ENCODE results near the gene OXER1. TPM values are rescaled to one million over a fixed set of nuclear protein-coding genes. Genes with fewer than 3 reads are reported as not detected.

OXER1 gene
- polyA plus RNA-seq, 4 donors, result 6.4 to 40.3 (median 12.6) TPM

GRCh38 chr2:42792087-42792582 is 28.2 kb upstream of the OXER1 start:
- peaks cover 0 to 31% (median 0%) of the 10 kb centered on the region in 3 donors for H3K36me3 ChIP-seq (ENCODE audit: control insufficient read depth in 3 of 3, insufficient read depth in 2 of 3, low read depth in 1 of 3, low read length in 3 of 3)
- FAIRE-seq, result no peak
- H3K9me3 ChIP-seq (ENCODE audit: control insufficient read depth in 2 of 2, insufficient read depth in 1 of 2, low read depth in 1 of 2, low read length in 1 of 2), result no peaks in the 10 kb centered on the region
- H3K27me3 ChIP-seq (ENCODE audit: control insufficient read depth in 3 of 3, insufficient read depth in 3 of 3, low read length in 3 of 3), result no peaks in the 10 kb centered on the region
- no peak for DNase-seq
- WGBS, 3 donors, result 5 to 9% (median 5%) methylated on average over 9 to 18 of the region's 18 CpGs
- peak overlapping the region; percentile 84 to 98 (median 94) for H3K27ac ChIP-seq (ENCODE audit: low read depth in 1 of 3, low read length in 2 of 3)
- peak overlapping the region; percentile 51 to 93 (median 82) for H3K4me3 ChIP-seq (ENCODE audit: low read depth in 1 of 3, low read length in 3 of 3)
- H3K4me1 ChIP-seq (ENCODE audit: control insufficient read depth in 3 of 3, insufficient read depth in 2 of 3, low read depth in 1 of 3, low read length in 2 of 3), result peaks cover 0 to 17% (median 10%) of the 10 kb centered on the region in 3 donors

- Histone ChIP-seq H3K27me3 (ENCODE audit: control insufficient read depth in 3 of 3, insufficient read depth in 3 of 3, low read length in 3 of 3) (no peaks in the 10 kb centered on the region), H3K4me1 (ENCODE audit: control insufficient read depth in 3 of 3, insufficient read depth in 2 of 3, low read depth in 1 of 3, low read length in 2 of 3) (peaks cover 0 to 17% (median 10%) of the 10 kb centered on the region in 3 donors), H3K4me3 (ENCODE audit: low read depth in 1 of 3, low read length in 3 of 3) (peak overlapping the region in 2 of 3 donors; percentile 82 to 93), H3K27ac (ENCODE audit: low read depth in 1 of 3, low read length in 2 of 3) (peak overlapping the region in 2 of 3 donors; percentile 84 to 98), H3K36me3 (ENCODE audit: control insufficient read depth in 3 of 3, insufficient read depth in 2 of 3, low read depth in 1 of 3, low read length in 3 of 3) (peaks cover 0 to 36% (median 0%) of the 10 kb centered on the region in 3 donors), H3K9me3 (ENCODE audit: control insufficient read depth in 2 of 2, insufficient read depth in 1 of 2, low read depth in 1 of 2, low read length in 1 of 2) (no peaks in the 10 kb centered on the region)
- DNase-seq (no peak), FAIRE-seq (no peak)
- WGBS, 3 donors, result 61 to 77% (median 66%) methylated on average over 4 of the region's 4 CpGs
Measured at GRCh38 chr2:42791606-42792005, 27.7 kb upstream of the OXER1 start.

- no peaks in the 10 kb centered on the region for H3K9me3 ChIP-seq (ENCODE audit: control insufficient read depth in 2 of 2, insufficient read depth in 1 of 2, low read depth in 1 of 2, low read length in 1 of 2)
- peaks cover 0 to 10% (median 10%) of the 10 kb centered on the region in 3 donors for H3K4me1 ChIP-seq (ENCODE audit: control insufficient read depth in 3 of 3, insufficient read depth in 2 of 3, low read depth in 1 of 3, low read length in 2 of 3)
- 84 to 100% (median 88%) methylated on average over 2 of the region's 2 CpGs for WGBS, 3 donors
- no peak for DNase-seq
- no peaks in the 10 kb centered on the region for H3K27me3 ChIP-seq (ENCODE audit: control insufficient read depth in 3 of 3, insufficient read depth in 3 of 3, low read length in 3 of 3)
- no peak for FAIRE-seq
- no peak overlapping the region for H3K27ac ChIP-seq (ENCODE audit: low read depth in 1 of 3, low read length in 2 of 3)
- peaks cover 0 to 37% (median 0%) of the 10 kb centered on the region in 3 donors for H3K36me3 ChIP-seq (ENCODE audit: control insufficient read depth in 3 of 3, insufficient read depth in 2 of 3, low read depth in 1 of 3, low read length in 3 of 3)
- H3K4me3 ChIP-seq (ENCODE audit: low read depth in 1 of 3, low read length in 3 of 3), result no peak overlapping the region
Measured at GRCh38 chr2:42789751-42790150, 25.8 kb upstream of the OXER1 start.

- no peaks in the 10 kb centered on the region for H3K27me3 ChIP-seq (ENCODE audit: control insufficient read depth in 3 of 3, insufficient read depth in 3 of 3, low read length in 3 of 3)
- DNase-seq (no peak), FAIRE-seq (no peak)
- H3K4me3 ChIP-seq (ENCODE audit: low read depth in 1 of 3, low read length in 3 of 3), result no peak overlapping the region
- H3K4me1 ChIP-seq (ENCODE audit: control insufficient read depth in 3 of 3, insufficient read depth in 2 of 3, low read depth in 1 of 3, low read length in 2 of 3), result peaks cover 0 to 10% (median 10%) of the 10 kb centered on the region in 3 donors
- peaks cover 0 to 3% of the 10 kb centered on the region in 2 donors for H3K9me3 ChIP-seq (ENCODE audit: control insufficient read depth in 2 of 2, insufficient read depth in 1 of 2, low read depth in 1 of 2, low read length in 1 of 2)
- no peak overlapping the region for H3K27ac ChIP-seq (ENCODE audit: low read depth in 1 of 3, low read length in 2 of 3)
- WGBS, 3 donors, result 63 to 78% (median 63%) methylated on average over 4 of the region's 4 CpGs
- peaks cover 0 to 40% (median 0%) of the 10 kb centered on the region in 3 donors for H3K36me3 ChIP-seq (ENCODE audit: control insufficient read depth in 3 of 3, insufficient read depth in 2 of 3, low read depth in 1 of 3, low read length in 3 of 3)
Measured at GRCh38 chr2:42788882-42789281, 24.9 kb upstream of the OXER1 start.

GRCh38 chr2:42788478-42788793 is 24.5 kb upstream of the OXER1 start:
- Histone ChIP-seq H3K27me3 (ENCODE audit: control insufficient read depth in 3 of 3, insufficient read depth in 3 of 3, low read length in 3 of 3) (no peaks in the 10 kb centered on the region), H3K4me3 (ENCODE audit: low read depth in 1 of 3, low read length in 3 of 3) (no peak overlapping the region), H3K27ac (ENCODE audit: low read depth in 1 of 3, low read length in 2 of 3) (no peak overlapping the region), H3K4me1 (ENCODE audit: control insufficient read depth in 3 of 3, insufficient read depth in 2 of 3, low read depth in 1 of 3, low read length in 2 of 3) (peaks cover 0 to 10% (median 10%) of the 10 kb centered on the region in 3 donors), H3K36me3 (ENCODE audit: control insufficient read depth in 3 of 3, insufficient read depth in 2 of 3, low read depth in 1 of 3, low read length in 3 of 3) (peaks cover 0 to 45% (median 0%) of the 10 kb centered on the region in 3 donors), H3K9me3 (ENCODE audit: control insufficient read depth in 2 of 2, insufficient read depth in 1 of 2, low read depth in 1 of 2, low read length in 1 of 2) (peaks cover 0 to 8% of the 10 kb centered on the region in 2 donors)
- FAIRE-seq, result no peak
- WGBS, 3 donors, result 72 to 87% (median 74%) methylated on average over 9 of the region's 9 CpGs
- DNase-seq, result no peak

GRCh38 chr2:42787788-42788477 is 24.0 kb upstream of the OXER1 start:
- no peak overlapping the region for H3K4me3 ChIP-seq (ENCODE audit: low read depth in 1 of 3, low read length in 3 of 3)
- no peak overlapping the region for H3K27ac ChIP-seq (ENCODE audit: low read depth in 1 of 3, low read length in 2 of 3)
- peaks cover 0 to 12% of the 10 kb centered on the region in 2 donors for H3K9me3 ChIP-seq (ENCODE audit: control insufficient read depth in 2 of 2, insufficient read depth in 1 of 2, low read depth in 1 of 2, low read length in 1 of 2)
- peaks cover 0 to 10% (median 10%) of the 10 kb centered on the region in 3 donors for H3K4me1 ChIP-seq (ENCODE audit: control insufficient read depth in 3 of 3, insufficient read depth in 2 of 3, low read depth in 1 of 3, low read length in 2 of 3)
- WGBS, 3 donors, result 47 to 61% (median 55%) methylated on average over 11 to 12 of the region's 12 CpGs
- FAIRE-seq, result no peak
- H3K36me3 ChIP-seq (ENCODE audit: control insufficient read depth in 3 of 3, insufficient read depth in 2 of 3, low read depth in 1 of 3, low read length in 3 of 3), result peaks cover 0 to 50% (median 0%) of the 10 kb centered on the region in 3 donors
- peak in 1 of 2 donors; percentile 6 for DNase-seq
- no peaks in the 10 kb centered on the region for H3K27me3 ChIP-seq (ENCODE audit: control insufficient read depth in 3 of 3, insufficient read depth in 3 of 3, low read length in 3 of 3)

- Histone ChIP-seq H3K36me3 (ENCODE audit: control insufficient read depth in 3 of 3, insufficient read depth in 2 of 3, low read depth in 1 of 3, low read length in 3 of 3) (peaks cover 0 to 54% (median 0%) of the 10 kb centered on the region in 3 donors), H3K4me3 (ENCODE audit: low read depth in 1 of 3, low read length in 3 of 3) (no peak overlapping the region), H3K27ac (ENCODE audit: low read depth in 1 of 3, low read length in 2 of 3) (no peak overlapping the region), H3K4me1 (ENCODE audit: control insufficient read depth in 3 of 3, insufficient read depth in 2 of 3, low read depth in 1 of 3, low read length in 2 of 3) (peaks cover 0 to 10% (median 10%) of the 10 kb centered on the region in 3 donors), H3K9me3 (ENCODE audit: control insufficient read depth in 2 of 2, insufficient read depth in 1 of 2, low read depth in 1 of 2, low read length in 1 of 2) (peaks cover 0 to 16% of the 10 kb centered on the region in 2 donors), H3K27me3 (ENCODE audit: control insufficient read depth in 3 of 3, insufficient read depth in 3 of 3, low read length in 3 of 3) (no peaks in the 10 kb centered on the region)
- no peak for FAIRE-seq
- no peak for DNase-seq
- WGBS, 3 donors, result 60 to 78% (median 71%) methylated on average over 3 of the region's 3 CpGs
Measured at GRCh38 chr2:42787424-42787787, 23.5 kb upstream of the OXER1 start.

- WGBS, 3 donors, result 82 to 88% (median 86%) methylated on average over 12 to 15 of the region's 15 CpGs
- H3K27ac ChIP-seq (ENCODE audit: low read depth in 1 of 3, low read length in 2 of 3), result no peak overlapping the region
- no peaks in the 10 kb centered on the region for H3K27me3 ChIP-seq (ENCODE audit: control insufficient read depth in 3 of 3, insufficient read depth in 3 of 3, low read length in 3 of 3)
- FAIRE-seq, result no peak
- H3K9me3 ChIP-seq (ENCODE audit: control insufficient read depth in 2 of 2, insufficient read depth in 1 of 2, low read depth in 1 of 2, low read length in 1 of 2), result peaks cover 0 to 16% of the 10 kb centered on the region in 2 donors
- H3K4me3 ChIP-seq (ENCODE audit: low read depth in 1 of 3, low read length in 3 of 3), result no peak overlapping the region
- peaks cover 0 to 54% (median 0%) of the 10 kb centered on the region in 3 donors for H3K36me3 ChIP-seq (ENCODE audit: control insufficient read depth in 3 of 3, insufficient read depth in 2 of 3, low read depth in 1 of 3, low read length in 3 of 3)
- no peak for DNase-seq
- H3K4me1 ChIP-seq (ENCODE audit: control insufficient read depth in 3 of 3, insufficient read depth in 2 of 3, low read depth in 1 of 3, low read length in 2 of 3), result peaks cover 0 to 8% (median 6%) of the 10 kb centered on the region in 3 donors
Measured at GRCh38 chr2:42786561-42787345, 22.8 kb upstream of the OXER1 start.

Data from small intestine (tissue), 7 donors.